Measurements from ENCODE around the gene MED7. TPM values are rescaled to one million over a fixed set of nuclear protein-coding genes. Genes with fewer than 3 reads are reported as not detected.
"Not testable (repeated sequence)": the region's sequence is repeated elsewhere in the genome, so short reads cannot be mapped to it uniquely, and the experiment has no call there.

MED7 gene
- total and polyA plus RNA-seq, 9 of the 15 experiments (the other 6 are each of a cell fraction or from before 2014, with no cell fraction given) = 4.5 to 38.7 (median 12.2) TPM

GRCh38 chr5:157186309-157187045 lies 43.8 kb upstream of the MED7 start (continued):
- TF ChIP-seq, protein P1, sequence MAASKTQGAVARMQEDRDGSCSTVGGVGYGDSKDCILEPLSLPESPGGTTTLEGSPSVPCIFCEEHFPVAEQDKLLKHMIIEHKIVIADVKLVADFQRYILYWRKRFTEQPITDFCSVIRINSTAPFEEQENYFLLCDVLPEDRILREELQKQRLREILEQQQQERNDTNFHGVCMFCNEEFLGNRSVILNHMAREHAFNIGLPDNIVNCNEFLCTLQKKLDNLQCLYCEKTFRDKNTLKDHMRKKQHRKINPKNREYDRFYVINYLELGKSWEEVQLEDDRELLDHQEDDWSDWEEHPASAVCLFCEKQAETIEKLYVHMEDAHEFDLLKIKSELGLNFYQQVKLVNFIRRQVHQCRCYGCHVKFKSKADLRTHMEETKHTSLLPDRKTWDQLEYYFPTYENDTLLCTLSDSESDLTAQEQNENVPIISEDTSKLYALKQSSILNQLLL (CRISPR knock-in tag; IDR thresholded peaks at IDR 0.05; ENCODE audit: borderline replicate concordance) = no peak
- TF ChIP-seq, protein P2, sequence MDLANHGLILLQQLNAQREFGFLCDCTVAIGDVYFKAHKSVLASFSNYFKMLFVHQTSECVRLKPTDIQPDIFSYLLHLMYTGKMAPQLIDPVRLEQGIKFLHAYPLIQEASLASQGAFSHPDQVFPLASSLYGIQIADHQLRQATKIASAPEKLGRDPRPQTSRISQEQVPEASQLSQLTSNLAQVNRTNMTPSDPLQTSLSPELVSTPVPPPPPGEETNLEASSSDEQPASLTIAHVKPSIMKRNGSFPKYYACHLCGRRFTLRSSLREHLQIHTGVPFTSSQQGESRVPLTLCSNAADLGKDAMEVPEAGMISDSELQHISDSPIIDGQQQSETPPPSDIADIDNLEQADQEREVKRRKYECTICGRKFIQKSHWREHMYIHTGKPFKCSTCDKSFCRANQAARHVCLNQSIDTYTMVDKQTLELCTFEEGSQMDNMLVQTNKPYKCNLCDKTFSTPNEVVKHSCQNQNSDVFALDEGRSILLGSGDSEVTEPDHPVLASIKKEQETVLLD (IDR thresholded peaks at IDR 0.05) = no peak
- TF ChIP-seq ZNF57 (CRISPR knock-in tag; IDR thresholded peaks at IDR 0.05) = no peak

- POLR2A ChIA-PET; H2AFZ ChIP-seq (ENCODE audit: low read depth, low read length); H3K4me2 ChIP-seq (ENCODE audit: insufficient read depth, low read length); H3K9ac ChIP-seq (ENCODE audit: insufficient read depth in 1 of 2, low read depth in 2 of 2, low read length in 2 of 2); H3K9me3 ChIP-seq (replicated peaks; ENCODE audit: control insufficient read depth, insufficient read depth, low read depth, low read length); H4K20me1 ChIP-seq (replicated peaks; ENCODE audit: control insufficient read depth, insufficient read depth, low read length); ATAC-seq; H3K27ac ChIP-seq (ENCODE audit: extremely low read depth, low read depth, low read length); H3K4me1 ChIP-seq (replicated peaks in 1 of 2; ENCODE audit: control insufficient read depth in 2 of 2, insufficient read depth in 2 of 2, low read length in 2 of 2); H3K9me1 ChIP-seq (ENCODE audit: control insufficient read depth, insufficient read depth, low read length); BruUV-seq (replicated peaks); in situ Hi-C loops (cut with MboI); H3K79me2 ChIP-seq (ENCODE audit: control insufficient read depth, insufficient read depth, low read length); DNase-seq (ENCODE audit: extremely low read depth in 1 of 4, low spot score in 3 of 4); FAIRE-seq; H3K27me3 ChIP-seq (ENCODE audit: control insufficient read depth in 2 of 2, insufficient read depth in 2 of 2, low read length in 2 of 2); H3K4me3 ChIP-seq; intact Hi-C loops (cut with micrococcal nuclease); H3K36me3 ChIP-seq (ENCODE audit: control insufficient read depth, insufficient read depth, low read length); CTCF ChIA-PET (ENCODE audit: low intra/inter-chr PET ratio): not testable (repeated sequence)
- WGBS (ENCODE audit: insufficient coverage, low coverage, missing lambda C conversion rate) = 0% methylated on average over 4 of the region's 6 CpGs
These were observed 42.5 kb upstream of the MED7 start for GRCh38 chr5:157185122-157185521.
